Gastrocnemius medialis (tissue), 4 donors: ENCODE data around the gene HSPA1L. TPM values are rescaled to one million over a fixed set of nuclear protein-coding genes. Genes with fewer than 3 reads are reported as not detected.

Experiments used
- ATAC-seq, 2 donors: fragments of 150-250 bp; one replicate each; pipeline ENCODE4 v1.9.1; 2016
- DNase-seq, 2 donors: peaks; one replicate each; pipeline ENCODE4 v3.0.0-alpha.2; 2019
- H3K27ac ChIP-seq, 4 donors: fragments of 200-600 bp; sonication (generic); 1 replicate in 1 of 4; 2 replicates in 3 of 4; pipeline ENCODE4 v1.5.1; 2016 to 2018; ENCODE audit warnings: mild to moderate bottlenecking in 2 of 4, moderate library complexity in 1 of 4
- H3K27me3 ChIP-seq, 3 donors: fragments of 200-600 bp; sonication (generic) in 2 of 3; 1 replicate in 1 of 3; 2 replicates in 2 of 3; pipeline versions ENCODE4 v1.5.1 to v1.6.0; 2016 to 2019; ENCODE audit warnings: mild to moderate bottlenecking in 1 of 3, moderate library complexity in 1 of 3
- H3K36me3 ChIP-seq, 2 donors: fragments of 200-600 bp; sonication (generic) in 1 of 2; one replicate each; pipeline ENCODE4 v1.5.1; 2017 to 2018
- H3K4me1 ChIP-seq, 2 donors: fragments of 200-600 bp; sonication (generic) in 1 of 2; one replicate each; pipeline ENCODE4 v1.5.1; 2016 to 2017; ENCODE audit warnings: mild to moderate bottlenecking in 2 of 2
- H3K4me3 ChIP-seq, 4 donors: fragments of 200-600 bp; sonication (generic) in 3 of 4; 1 replicate in 1 of 4; 2 replicates in 3 of 4; pipeline ENCODE4 v1.5.1; 2016 to 2019; ENCODE audit warnings: mild to moderate bottlenecking in 2 of 4
- H3K9me3 ChIP-seq, 3 donors: fragments of 200-600 bp; sonication (generic) in 2 of 3; 1 replicate in 1 of 3; 2 replicates in 2 of 3; pipeline ENCODE4 v1.5.1; 2016 to 2019
- CTCF ChIP-seq, 5 experiments: fragments of 450-650 bp in 3 of 5; fragments of 200-600 bp in 2 of 5; sonication (generic) in 2 of 5; IDR thresholded peaks in 4 of 5; conservative IDR thresholded peaks in 1 of 5; 1 replicate in 4 of 5; 2 replicates in 1 of 5; pipeline ENCODE4 v1.5.1; 2016 to 2019; ENCODE audit warnings: antibody characterized with exemption in 5 of 5, mild to moderate bottlenecking in 3 of 5, moderate library complexity in 3 of 5
- POLR2A ChIP-seq, 2 donors: fragments of 450-650 bp; IDR thresholded peaks; one replicate each; pipeline ENCODE4 v1.6.1; 2017; ENCODE audit warnings: antibody characterized with exemption in 2 of 2, mild to moderate bottlenecking in 2 of 2, moderate library complexity in 2 of 2
- in situ Hi-C, 4 donors: fragments of 200-750 bp; cut with MboI; loops; one replicate each; pipeline versions ENCODE4 v1.15.0 to v1.8.0; 2017; ENCODE audit warnings: low sequenced_read_pairs in 4 of 4
- intact Hi-C: fragments of 100-400 bp; cut with DNase I; formaldehyde crosslinking; loops from one replicate; pipeline ENCODE4 v1.15.1; 2023; ENCODE audit warnings: low total_unique reads
- total RNA-seq, 4 donors: library from RNA; depleted of rRNA; stranded (reverse); fragments of >200 nt; gene quantifications; one replicate each; pipeline versions ENCODE4 v1.1.0 to v1.2.3, GENCODE V29; 2016

The HSPA1L gene
- total RNA-seq, 4 donors from 2014 or later = 1.1 to 7.1 (median 3.5) TPM

DNA sequence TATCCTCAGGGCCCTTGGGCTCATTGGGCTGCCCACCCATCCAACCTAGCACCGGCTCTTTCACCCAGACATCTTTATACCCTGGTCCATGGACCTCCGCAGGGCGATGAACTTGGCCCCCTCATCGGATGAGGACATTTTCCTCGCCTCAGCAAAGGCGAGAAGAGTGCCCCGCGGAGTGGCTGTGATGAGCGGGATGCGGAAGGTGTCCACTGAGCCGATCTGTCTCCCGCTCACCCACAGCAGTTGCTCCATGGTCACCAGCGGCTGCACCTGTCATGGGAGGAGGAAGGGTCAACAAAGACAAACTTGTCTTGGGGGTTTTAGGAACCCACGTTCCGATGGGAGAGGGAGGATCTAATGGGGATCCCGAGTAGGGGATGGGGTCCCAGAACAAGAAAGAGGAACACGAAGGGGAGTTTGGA lies 46.8 kb upstream of the HSPA1L start:
- TF ChIP-seq CTCF (IDR thresholded peaks at IDR 0.05 in 4 of 5, conservative IDR thresholded peaks at IDR 0.05 in 1 of 5) (no peak), POLR2A (IDR thresholded peaks at IDR 0.05) (no peak)
- ATAC-seq (no peak), DNase-seq (no peak)
- Histone ChIP-seq H3K27ac (peak overlapping the region; percentile 83 to 91 (median 88)), H3K9me3 (no peaks in the 10 kb centered on the region), H3K27me3 (no peaks in the 10 kb centered on the region), H3K4me3 (peak overlapping the region; percentile 69 to 92 (median 82)), H3K36me3 (peaks cover 0 to 42% of the 10 kb centered on the region in 2 donors), H3K4me1 (peaks cover 20 to 22% of the 10 kb centered on the region in 2 donors)
- in situ Hi-C loops = loop anchor here in 1 of 4 donors (25.0 kb wide), 1 partner anchor 1425 kb away; the partner anchor contains the start of genes B3GALT4, PFDN6, RGL2 and WDR46
- intact Hi-C loops = loop anchor here (1.0 to 10.0 kb wide), 5 partner anchors 27 to 315 kb away; partner anchors contain the start of genes ATP6V1G2, CSNK2B, NFKBIL1 and VARS1

DNA sequence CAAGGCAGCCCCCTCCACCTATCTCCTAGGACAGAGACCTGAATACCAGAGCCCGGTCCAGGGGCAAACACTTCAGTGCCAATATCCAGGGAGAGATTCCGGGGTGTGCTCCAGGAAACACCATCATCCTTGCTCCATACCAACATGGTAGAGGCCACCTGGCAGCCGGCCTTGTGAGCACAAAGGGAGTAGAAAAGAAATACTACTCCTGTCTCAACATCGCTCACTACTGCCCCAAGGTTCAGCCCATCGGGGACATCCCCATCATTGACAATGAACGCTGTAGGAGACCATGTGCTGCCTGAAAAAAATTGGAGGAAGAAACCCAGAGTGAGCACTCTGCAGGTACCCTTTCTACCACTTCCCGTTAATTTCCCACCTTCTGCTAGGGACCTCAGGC lies 46.1 kb upstream of the HSPA1L start:
- Histone ChIP-seq H3K27me3 (no peaks in the 10 kb centered on the region), H3K27ac (no peak overlapping the region), H3K36me3 (peaks cover 0 to 47% of the 10 kb centered on the region in 2 donors), H3K9me3 (no peaks in the 10 kb centered on the region), H3K4me1 (peaks cover 20 to 22% of the 10 kb centered on the region in 2 donors), H3K4me3 (no peak overlapping the region)
- intact Hi-C loops (loop anchor here (5.0 to 10.0 kb wide), 2 partner anchors 86 to 314 kb away; partner anchors contain the start of genes ATP6V1G2, NFKBIL1 and VWA7), in situ Hi-C loops (loop anchor here in 1 of 4 donors (25.0 kb wide), 1 partner anchor 1426 kb away; the partner anchor contains the start of genes B3GALT4, PFDN6, RGL2 and WDR46)
- ATAC-seq = no peak
- no peak for DNase-seq
- TF ChIP-seq CTCF (IDR thresholded peaks at IDR 0.05 in 4 of 5, conservative IDR thresholded peaks at IDR 0.05 in 1 of 5) = no peak
- no peak for TF ChIP-seq POLR2A (IDR thresholded peaks at IDR 0.05)

- intact Hi-C loops (loop anchor here (5.0 to 10.0 kb wide), 2 partner anchors 86 to 313 kb away; partner anchors contain the start of genes ATP6V1G2, NFKBIL1 and VWA7), in situ Hi-C loops (loop anchor here in 1 of 4 donors (25.0 kb wide), 1 partner anchor 1427 kb away; the partner anchor contains the start of genes B3GALT4, PFDN6, RGL2 and WDR46)
- Histone ChIP-seq H3K9me3 (no peaks in the 10 kb centered on the region), H3K4me3 (no peak overlapping the region), H3K27me3 (no peaks in the 10 kb centered on the region), H3K4me1 (peaks cover 20 to 22% of the 10 kb centered on the region in 2 donors), H3K27ac (no peak overlapping the region), H3K36me3 (peaks cover 0 to 47% of the 10 kb centered on the region in 2 donors)
- TF ChIP-seq CTCF (IDR thresholded peaks at IDR 0.05 in 4 of 5, conservative IDR thresholded peaks at IDR 0.05 in 1 of 5) (no peak), POLR2A (IDR thresholded peaks at IDR 0.05) (no peak)
- ATAC-seq (no peak), DNase-seq (no peak)
These were observed 45.3 kb upstream of the HSPA1L start for GRCh38 chr6:31860349-31860748.

- Histone ChIP-seq H3K4me1 (peaks cover 20 to 22% of the 10 kb centered on the region in 2 donors), H3K36me3 (peaks cover 0 to 47% of the 10 kb centered on the region in 2 donors), H3K9me3 (no peaks in the 10 kb centered on the region), H3K27me3 (no peaks in the 10 kb centered on the region), H3K27ac (no peak overlapping the region), H3K4me3 (no peak overlapping the region)
- intact Hi-C loops (loop anchor here (5.0 to 10.0 kb wide), 2 partner anchors 85 to 313 kb away; partner anchors contain the start of genes ATP6V1G2, NFKBIL1 and VWA7), in situ Hi-C loops (loop anchor here in 1 of 4 donors (25.0 kb wide), 1 partner anchor 1427 kb away; the partner anchor contains the start of genes B3GALT4, PFDN6, RGL2 and WDR46)
- TF ChIP-seq POLR2A (IDR thresholded peaks at IDR 0.05) (no peak), CTCF (IDR thresholded peaks at IDR 0.05 in 4 of 5, conservative IDR thresholded peaks at IDR 0.05 in 1 of 5) (no peak)
- DNase-seq = no peak
- no peak for ATAC-seq
These were observed 44.8 kb upstream of the HSPA1L start for GRCh38 chr6:31859923-31860322.
